OCI-LY3 (cell line): ENCODE data around the gene PRAC2.
A peak's percentile ranks its signal among the peaks of the same experiment; 100 is the strongest.

Experiments used
- H2AFZ ChIP-seq: fragments of 200-600, 300-600 bp; shearing (Covaris generic); 2 replicates; pipeline ENCODE4 v1.6.0; 2014; ENCODE audit warnings: antibody characterized with exemption, low read depth, low read length
- H3K27ac ChIP-seq: fragments of 200-600, 300-600 bp; sonication (generic); 2 replicates; pipeline ENCODE4 v1.5.1; 2014; ENCODE audit warnings: mild to moderate bottlenecking, low read length, moderate library complexity, mixed read lengths
- H3K27me3 ChIP-seq: fragments of 200-600, 300-600 bp; sonication (generic); 2 replicates; pipeline ENCODE4 v1.6.1; 2014; ENCODE audit warnings: low read depth, low read length, mixed read lengths
- H3K36me3 ChIP-seq: fragments of 200-600, 300-600 bp; sonication (generic); replicated peaks from 2 replicates; pipeline ENCODE3; 2014; ENCODE audit warnings: low read depth, low read length, mixed read lengths
- H3K4me1 ChIP-seq: fragments of 300-600, 200-600 bp; sonication (generic); 2 replicates; pipeline ENCODE4 v1.6.1; 2014; ENCODE audit warnings: low read length, mixed read lengths
- H3K4me2 ChIP-seq: fragments of 200-600, 300-600 bp; sonication (generic); 2 replicates; pipeline ENCODE4 v1.6.1; 2014; ENCODE audit warnings: low read length, mixed read lengths
- H3K4me3 ChIP-seq: fragments of 300-600, 200-600 bp; sonication (generic); 2 replicates; pipeline ENCODE4 v1.5.1; 2014; ENCODE audit warnings: antibody characterized with exemption, mild to moderate bottlenecking, low read length, moderate library complexity
- H3K79me2 ChIP-seq: fragments of 300-600, 200-600 bp; shearing (Covaris generic); 2 replicates; pipeline ENCODE4 v1.6.1; 2014; ENCODE audit warnings: mild to moderate bottlenecking, low read length, mixed read lengths
- H3K9ac ChIP-seq: fragments of 300-600, 200-600 bp; shearing (Covaris generic); 2 replicates; pipeline ENCODE4 v1.6.0; 2014; ENCODE audit warnings: mild to moderate bottlenecking, low read length, moderate library complexity
- H3K9me3 ChIP-seq: fragments of 200-600, 300-600 bp; shearing (Covaris generic); 2 replicates; pipeline ENCODE4 v1.6.1; 2014; ENCODE audit warnings: low read length, mixed read lengths; ENCODE audit not compliant: insufficient read depth
- H4K20me1 ChIP-seq: fragments of 200-600, 300-600 bp; sonication (generic); 2 replicates; pipeline ENCODE4 v1.6.1; 2016; ENCODE audit warnings: low read length, mixed read lengths; ENCODE audit not compliant: insufficient read depth
- EZH2phosphoT487 ChIP-seq: fragments of 200-600 bp; shearing (Covaris generic); IDR thresholded peaks from 2 replicates; pipeline ENCODE4 v1.6.1; 2018; ENCODE audit warnings: antibody characterized with exemption, mixed run types, low read depth
- TF ChIP-seq, protein P1 (sequence below): fragments of 200-600, 300-600 bp; sonication (generic); IDR thresholded peaks from 2 replicates; pipeline ENCODE4 v1.5.1; 2014; ENCODE audit warnings: antibody characterized with exemption, low read length, low read depth

Gene PRAC2

DNA sequence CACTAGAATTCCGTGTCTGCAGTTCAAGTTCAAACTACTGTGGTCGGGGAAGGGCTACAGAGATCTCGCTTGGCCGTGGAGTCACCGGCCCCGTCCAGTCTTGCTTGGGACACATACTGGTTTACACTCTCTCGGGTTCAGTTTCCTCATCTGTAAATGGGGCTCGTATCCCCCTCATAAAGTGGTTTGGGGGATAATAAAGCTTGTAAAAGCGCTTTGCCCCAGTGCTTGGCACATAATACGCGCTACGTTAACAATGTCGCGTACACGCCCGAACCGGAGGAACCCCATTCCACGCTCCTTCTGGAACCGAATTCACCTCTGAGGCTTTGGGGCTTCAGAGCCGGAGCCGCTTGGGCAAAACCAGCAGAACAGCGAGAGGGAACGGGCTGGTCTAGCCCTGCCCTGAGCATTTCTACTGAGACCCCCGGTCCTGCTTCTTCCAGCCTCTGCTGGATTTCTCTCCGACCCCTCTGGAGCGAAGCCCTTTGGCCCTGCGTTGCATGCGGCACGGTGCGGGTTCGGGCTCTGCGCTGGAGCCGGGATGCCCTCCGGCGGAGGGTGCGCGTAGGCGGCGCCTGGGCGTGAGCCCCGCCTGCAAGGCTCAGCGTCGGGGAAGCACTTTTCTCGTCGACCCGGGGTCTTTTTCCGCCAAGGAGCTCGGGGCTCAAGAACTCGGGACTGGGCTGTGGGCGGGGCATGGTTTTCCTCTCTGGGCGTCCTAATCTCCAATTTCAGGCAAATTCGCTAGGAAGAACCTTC lies 31.7 kb downstream of the PRAC2 start:
- Histone ChIP-seq H3K4me2 (no peak overlapping the region), H2AFZ (no peak overlapping the region), H3K4me3 (no peak overlapping the region)

DNA sequence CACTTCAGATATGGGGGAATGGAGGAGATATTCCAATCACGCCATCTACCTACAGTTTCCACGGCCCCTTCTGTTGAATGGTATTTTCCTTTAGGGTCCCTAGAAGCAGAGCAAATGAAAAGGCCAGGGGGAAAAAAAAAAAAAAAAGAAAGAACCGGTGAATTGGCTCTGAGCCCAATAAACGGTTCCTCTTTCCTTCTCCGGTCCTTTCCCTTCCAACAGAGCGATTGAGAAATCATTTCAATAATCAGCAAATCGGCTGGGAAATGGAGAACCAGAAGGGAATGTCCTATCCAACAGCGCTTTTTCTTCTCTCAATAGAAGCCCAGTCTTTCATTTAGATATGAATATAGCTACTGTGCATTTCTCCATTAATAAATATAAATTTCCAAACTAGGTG lies 32.4 kb downstream of the PRAC2 start:
- no peak overlapping the region for H3K4me2 ChIP-seq

More for the DNA sequence above, 31.7 kb downstream of the PRAC2 start:
- Histone ChIP-seq H3K79me2 (no peaks in the 10 kb centered on the region), H3K36me3 (no peaks in the 10 kb centered on the region), H3K27me3 (peaks cover 7% of the 10 kb centered on the region; the same call in 1 of the 2 replicates), H3K27ac (no peak overlapping the region), H3K4me1 (peaks cover 17% of the 10 kb centered on the region), H3K9ac (no peak overlapping the region), H3K9me3 (no peaks in the 10 kb centered on the region), H4K20me1 (no peaks in the 10 kb centered on the region)
- TF ChIP-seq EZH2phosphoT487, result no peak

DNA sequence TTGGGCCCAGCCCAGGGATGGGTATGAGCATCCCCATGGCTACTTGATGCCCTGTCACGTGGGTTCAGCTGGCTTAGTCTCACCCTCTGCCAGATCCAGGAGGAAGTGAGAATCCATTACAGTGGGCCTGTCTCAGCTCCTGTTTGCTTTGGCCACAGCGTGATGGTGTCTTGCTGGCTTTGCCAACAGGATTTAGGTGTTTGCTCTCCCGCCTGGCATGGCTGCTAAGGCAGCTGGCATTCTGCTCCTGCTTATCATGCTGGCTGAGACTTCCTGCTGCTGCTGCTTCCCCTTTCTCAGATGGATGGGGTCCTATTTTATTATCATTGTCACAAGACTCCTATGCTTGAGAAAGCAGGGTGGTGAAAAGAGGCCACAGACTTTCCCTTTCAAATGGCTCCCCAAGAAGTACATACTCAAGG lies 33.9 kb downstream of the PRAC2 start:
- Histone ChIP-seq H3K79me2 (no peaks in the 10 kb centered on the region), H2AFZ (peak overlapping the region; percentile 78), H3K36me3 (no peaks in the 10 kb centered on the region), H3K9ac (0 out of 2 replicates have a peak overlapping the region, but pooled peaks have one; percentile 7), H3K9me3 (no peaks in the 10 kb centered on the region), H3K4me1 (peaks cover 17% of the 10 kb centered on the region), H3K4me3 (no peak overlapping the region), H3K27me3 (0 out of 2 replicates have a peak, but pooled peaks cover 2% of the 10 kb centered on the region), H3K27ac (no peak overlapping the region), H3K4me2 (peak overlapping the region; percentile 63), H4K20me1 (no peaks in the 10 kb centered on the region)
- TF ChIP-seq, protein P1, sequence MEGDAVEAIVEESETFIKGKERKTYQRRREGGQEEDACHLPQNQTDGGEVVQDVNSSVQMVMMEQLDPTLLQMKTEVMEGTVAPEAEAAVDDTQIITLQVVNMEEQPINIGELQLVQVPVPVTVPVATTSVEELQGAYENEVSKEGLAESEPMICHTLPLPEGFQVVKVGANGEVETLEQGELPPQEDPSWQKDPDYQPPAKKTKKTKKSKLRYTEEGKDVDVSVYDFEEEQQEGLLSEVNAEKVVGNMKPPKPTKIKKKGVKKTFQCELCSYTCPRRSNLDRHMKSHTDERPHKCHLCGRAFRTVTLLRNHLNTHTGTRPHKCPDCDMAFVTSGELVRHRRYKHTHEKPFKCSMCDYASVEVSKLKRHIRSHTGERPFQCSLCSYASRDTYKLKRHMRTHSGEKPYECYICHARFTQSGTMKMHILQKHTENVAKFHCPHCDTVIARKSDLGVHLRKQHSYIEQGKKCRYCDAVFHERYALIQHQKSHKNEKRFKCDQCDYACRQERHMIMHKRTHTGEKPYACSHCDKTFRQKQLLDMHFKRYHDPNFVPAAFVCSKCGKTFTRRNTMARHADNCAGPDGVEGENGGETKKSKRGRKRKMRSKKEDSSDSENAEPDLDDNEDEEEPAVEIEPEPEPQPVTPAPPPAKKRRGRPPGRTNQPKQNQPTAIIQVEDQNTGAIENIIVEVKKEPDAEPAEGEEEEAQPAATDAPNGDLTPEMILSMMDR, result no peak
- no peak for TF ChIP-seq EZH2phosphoT487

More for the DNA sequence above, 32.4 kb downstream of the PRAC2 start:
- Histone ChIP-seq H4K20me1 (no peaks in the 10 kb centered on the region), H3K9ac (no peak overlapping the region), H3K36me3 (no peaks in the 10 kb centered on the region), H2AFZ (no peak overlapping the region), H3K27me3 (peaks cover 7% of the 10 kb centered on the region; the same call in 1 of the 2 replicates), H3K27ac (no peak overlapping the region), H3K79me2 (no peaks in the 10 kb centered on the region), H3K4me3 (no peak overlapping the region), H3K4me1 (peaks cover 17% of the 10 kb centered on the region), H3K9me3 (no peaks in the 10 kb centered on the region)
- no peak for TF ChIP-seq EZH2phosphoT487
- TF ChIP-seq, protein P1, result no peak

DNA sequence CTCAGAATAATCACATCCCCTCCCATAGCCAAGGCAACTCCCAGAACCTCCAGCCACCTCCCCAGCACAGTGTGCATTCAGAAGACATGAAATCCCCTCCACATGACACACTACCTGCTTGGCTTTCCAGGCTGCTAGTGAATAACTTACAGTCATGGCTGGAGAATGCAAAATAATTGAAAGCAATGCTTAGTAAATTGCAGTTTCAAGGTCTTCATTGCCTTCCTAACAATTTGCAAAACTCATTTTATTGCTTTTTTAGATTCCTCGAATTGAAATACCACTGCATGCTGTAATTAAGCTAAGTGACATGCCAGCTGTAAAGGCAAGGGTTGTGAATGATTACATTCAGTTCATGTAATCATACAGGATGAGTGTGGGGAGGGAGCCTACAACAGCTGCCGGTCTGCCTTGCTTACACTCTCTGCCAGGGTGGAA lies 34.6 kb downstream of the PRAC2 start:
- no peak overlapping the region for H3K4me3 ChIP-seq
- no peaks in the 10 kb centered on the region for H3K9me3 ChIP-seq
- no peaks in the 10 kb centered on the region for H3K36me3 ChIP-seq
- peak overlapping the region; percentile 63; the same call in 1 of the 2 replicates for H3K4me2 ChIP-seq
- TF ChIP-seq, protein P1, result no peak
- no peak for TF ChIP-seq EZH2phosphoT487
- H4K20me1 ChIP-seq, result no peaks in the 10 kb centered on the region
- H2AFZ ChIP-seq, result peak overlapping the region; percentile 78; the same call in 1 of the 2 replicates
- no peak overlapping the region for H3K27ac ChIP-seq
- no peaks in the 10 kb centered on the region for H3K79me2 ChIP-seq
- peaks cover 17% of the 10 kb centered on the region for H3K4me1 ChIP-seq
- H3K9ac ChIP-seq, result no peak overlapping the region
- peaks cover 4% of the 10 kb centered on the region; the same call in 1 of the 2 replicates for H3K27me3 ChIP-seq
